Renal pelvis (tissue), 4 donors: ENCODE data around the gene DOLK. TPM values are rescaled to one million over a fixed set of nuclear protein-coding genes. Genes with fewer than 3 reads are reported as not detected.

Experiments
- DNase-seq: peaks from one replicate; pipeline ENCODE4 v3.0.0-alpha.2; 2013
- polyA plus RNA-seq, 3 donors: library from polyadenylated mRNA; unstranded; fragments of 120-200 nt; gene quantifications; one replicate each; pipeline ENCODE4 v1.2.1, GENCODE V29; 2013; ENCODE audit not compliant: insufficient read length in 3 of 3

The DOLK gene
- polyA plus RNA-seq, 3 donors, result 17.8 to 19.8 (median 19.1) TPM

GRCh38 chr9:128912270-128912853, 35.0 kb downstream of the DOLK start:
- no peak for DNase-seq

DNA sequence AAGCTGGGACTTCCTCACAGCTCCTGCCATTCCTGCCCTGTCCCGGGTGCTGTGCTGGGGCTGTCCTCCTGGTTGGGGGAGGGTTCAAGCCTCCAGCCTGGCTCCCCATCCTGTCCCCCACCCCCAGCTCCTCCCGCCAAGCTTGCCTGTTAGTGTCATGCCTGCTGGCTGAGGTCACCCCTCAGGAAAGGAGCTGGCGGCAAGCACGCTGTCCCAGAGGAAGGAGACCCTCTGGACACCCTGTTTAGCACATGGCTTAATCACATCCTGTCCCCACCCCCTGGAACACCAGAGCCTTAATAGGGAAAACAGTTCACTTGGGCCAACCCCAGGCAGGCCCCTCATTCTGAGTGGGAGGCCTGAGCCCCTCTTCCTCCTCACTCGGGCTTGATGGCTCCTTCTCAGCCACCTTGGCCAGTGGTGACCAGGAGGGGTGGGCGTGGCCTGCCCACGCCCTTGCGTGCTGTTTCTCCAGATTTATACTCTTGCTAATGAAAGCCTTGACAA, 35.8 kb downstream of the DOLK start:
- no peak for DNase-seq

GRCh38 chr9:128910906-128911305, 36.5 kb downstream of the DOLK start:
- DNase-seq, result no peak

DNA sequence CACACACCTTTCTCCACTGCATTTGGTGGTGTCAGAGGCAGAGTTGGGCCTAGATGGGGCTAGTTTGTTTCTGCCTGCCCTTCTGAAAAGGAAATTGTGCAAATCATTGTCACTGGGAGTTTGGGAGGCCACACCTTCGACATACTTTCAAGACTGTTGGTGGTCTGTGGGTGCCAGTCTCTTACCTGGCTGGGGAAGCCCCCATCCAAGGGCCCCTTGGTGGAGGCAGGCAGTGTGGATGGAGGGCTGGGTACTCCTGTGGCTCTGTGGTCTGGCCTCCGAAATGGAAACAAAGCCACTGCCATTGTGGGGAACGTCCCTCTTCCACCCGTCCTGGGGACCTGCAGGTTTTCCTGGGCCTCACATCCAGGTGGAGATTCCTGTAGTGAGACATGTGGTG, 37.5 kb downstream of the DOLK start:
- no peak for DNase-seq

- DNase-seq, result no peak
These were observed 39.0 kb downstream of the DOLK start for GRCh38 chr9:128908372-128908771.

- no peak for DNase-seq
These were observed 40.7 kb downstream of the DOLK start for GRCh38 chr9:128906741-128907140.

DNA sequence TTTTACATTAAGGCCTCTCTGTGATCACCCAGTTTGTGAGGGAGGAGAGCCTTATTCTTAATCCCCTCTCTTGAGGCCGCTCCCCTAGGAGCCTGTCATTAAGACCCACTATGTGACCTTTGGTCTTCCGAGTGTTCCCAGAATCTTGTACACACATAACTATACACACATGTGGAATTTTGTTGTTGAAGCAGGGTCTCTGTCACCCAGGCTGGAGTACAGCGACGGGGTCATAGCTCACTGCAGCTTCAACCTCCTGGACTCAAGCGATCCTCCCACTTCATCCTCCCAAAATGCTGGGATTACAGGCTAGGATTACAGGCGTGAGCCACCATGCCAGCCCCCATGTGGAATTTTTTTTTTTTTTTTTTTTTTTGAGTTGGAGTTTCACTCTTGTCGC, 41.4 kb downstream of the DOLK start:
- no peak for DNase-seq

DNA sequence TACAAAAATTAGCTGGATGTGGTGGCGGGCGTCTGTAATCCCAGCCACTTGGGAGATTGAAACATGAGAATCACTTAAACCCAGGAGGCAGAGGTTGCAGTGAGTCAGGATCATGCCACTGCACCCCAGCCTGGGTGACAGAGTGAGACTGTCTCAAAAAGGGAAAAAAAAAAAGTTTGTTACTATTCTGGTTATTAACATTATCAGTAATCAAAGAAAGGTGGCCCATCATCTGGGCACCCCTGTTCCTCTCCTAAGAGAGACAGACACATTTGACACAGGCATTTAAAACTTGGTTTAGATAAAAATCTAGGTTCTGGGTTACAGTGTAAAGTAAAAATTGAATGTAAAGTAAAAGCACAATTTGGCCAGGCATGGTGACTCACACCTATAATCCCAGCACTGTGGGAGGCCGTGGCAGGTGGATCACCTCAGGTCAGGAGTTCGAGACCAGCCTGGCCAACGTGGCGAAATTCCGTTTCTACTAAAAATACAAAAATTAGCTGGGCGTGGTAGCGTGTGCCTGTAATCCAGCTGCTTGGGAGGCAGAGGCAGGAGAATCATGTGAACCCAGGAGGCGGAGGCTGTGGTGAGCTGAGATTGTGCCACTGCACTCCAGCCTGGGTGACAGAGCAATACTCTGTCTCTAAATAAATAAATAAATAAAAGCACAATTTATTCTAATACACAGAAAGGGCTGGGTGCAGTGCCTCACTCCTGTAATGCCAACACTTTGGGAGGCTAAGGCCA, 43.4 kb downstream of the DOLK start:
- DNase-seq, result no peak

- no peak for DNase-seq
These were observed 44.3 kb downstream of the DOLK start for GRCh38 chr9:128903079-128903461.

- no peak for DNase-seq
These were observed 44.9 kb downstream of the DOLK start for GRCh38 chr9:128902351-128903078.

- no peak for DNase-seq
These were observed 45.6 kb downstream of the DOLK start for GRCh38 chr9:128901822-128902221.

- DNase-seq, result no peak
These were observed 46.0 kb downstream of the DOLK start for GRCh38 chr9:128901379-128901778.

GRCh38 chr9:128899566-128900322, 47.7 kb downstream of the DOLK start:
- DNase-seq, result no peak

DNA sequence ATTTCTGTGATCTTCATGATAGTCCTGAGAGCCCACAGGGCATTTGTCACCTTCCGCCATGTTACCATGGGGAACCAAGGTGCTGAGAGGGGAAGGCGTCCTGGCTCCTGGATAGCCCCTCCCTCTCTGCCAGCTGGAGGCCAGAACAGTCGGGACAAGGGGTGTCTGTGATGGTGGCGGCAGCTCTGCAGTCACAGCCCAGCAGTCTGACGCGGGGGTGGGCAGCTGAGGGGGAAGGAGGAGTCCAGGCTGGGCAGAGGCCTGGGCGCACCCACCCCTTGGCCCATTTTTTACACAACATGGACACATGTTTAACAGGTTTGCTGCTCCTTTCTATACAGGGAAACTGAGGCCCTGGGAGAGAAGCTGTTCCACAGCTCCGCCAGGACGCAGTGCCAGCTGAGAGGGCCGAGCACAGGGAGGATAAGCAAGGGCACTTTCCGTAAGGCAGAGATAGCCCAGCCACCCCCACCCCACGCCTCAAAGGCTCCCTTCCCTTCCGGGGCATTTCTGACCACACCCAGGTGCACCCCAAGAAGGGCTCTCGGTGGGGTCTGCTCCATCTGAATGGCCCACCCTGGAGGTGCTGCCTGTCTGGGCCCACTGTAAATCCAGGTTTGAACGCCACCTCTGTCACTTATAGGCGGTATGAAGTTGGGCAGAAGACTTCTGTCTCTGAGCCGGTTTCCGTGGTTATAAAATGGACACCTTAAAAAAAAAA, 48.4 kb downstream of the DOLK start:
- no peak for DNase-seq

- DNase-seq, result no peak
These were observed 49.0 kb downstream of the DOLK start for GRCh38 chr9:128898382-128898781.

DNA sequence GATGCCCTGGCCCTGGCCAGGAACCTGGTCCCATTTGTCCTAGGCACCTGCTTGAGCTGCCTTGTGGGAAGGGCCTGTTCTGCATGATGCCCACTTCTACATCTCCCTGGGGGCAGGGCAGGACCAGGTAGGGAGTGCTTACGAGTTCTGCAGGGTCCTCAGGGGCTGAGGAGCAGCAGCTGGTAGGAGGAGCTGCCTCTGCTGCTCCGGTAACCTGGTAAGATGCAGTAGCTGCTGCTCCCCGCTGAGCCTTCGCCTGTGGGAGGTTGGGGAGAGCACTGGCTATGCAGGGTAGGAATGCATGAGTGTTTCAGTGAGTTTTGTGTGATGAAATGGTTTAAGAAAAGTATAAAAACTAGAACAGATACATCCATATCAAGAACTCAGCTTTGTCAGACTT, 51.8 kb downstream of the DOLK start:
- DNase-seq, result no peak

Other genes starting within 250 kb of the DOLK start
- 10 to 100 TPM; 13.0 to 14.9 (median 13.7) TPM for gene PKN3, start 245.1 kb downstream of the DOLK start, polyA plus RNA-seq
- 10 to 100 TPM; 21.3 to 24.7 (median 23.4) TPM for gene ZDHHC12, start 223.5 kb downstream of the DOLK start, polyA plus RNA-seq
- gene ZER1, start 175.7 kb downstream of the DOLK start, polyA plus RNA-seq, result 10 to 100 TPM; 35.5 to 43.2 (median 38.9) TPM
- 10 to 100 TPM; 40.1 to 45.5 (median 41.6) TPM for gene TBC1D13, start 160.3 kb downstream of the DOLK start, polyA plus RNA-seq
- 10 to 100 TPM in 2 of 3 donors, 1 to 10 TPM in 1; 8.8 to 17.0 (median 15.2) TPM for gene ENDOG, start 129.1 kb downstream of the DOLK start, polyA plus RNA-seq
- 10 to 100 TPM; 43.6 to 59.1 (median 43.6) TPM for gene SPOUT1, start 117.8 kb downstream of the DOLK start, polyA plus RNA-seq
- 10 to 100 TPM; 15.9 to 35.5 (median 29.4) TPM for gene KYAT1, start 65.7 kb downstream of the DOLK start, polyA plus RNA-seq
- gene LRRC8A, start 65.5 kb downstream of the DOLK start, polyA plus RNA-seq, result 10 to 100 TPM; 27.9 to 36.2 (median 34.7) TPM
- 10 to 100 TPM; 58.7 to 69.0 (median 63.6) TPM for gene PHYHD1, start 26.6 kb downstream of the DOLK start, polyA plus RNA-seq
- 10 to 100 TPM; 43.7 to 61.3 (median 60.5) TPM for gene NUP188, start 96 bp upstream of the DOLK start, polyA plus RNA-seq
- gene SH3GLB2, start 80.7 kb upstream of the DOLK start, polyA plus RNA-seq, result 100 to 1,000 TPM; 128 to 158 (median 141) TPM
- gene MIGA2, start 89.0 kb upstream of the DOLK start, polyA plus RNA-seq, result 10 to 100 TPM; 22.9 to 33.4 (median 25.1) TPM
- 10 to 100 TPM; 18.2 to 23.3 (median 23.0) TPM for gene DOLPP1, start 133.5 kb upstream of the DOLK start, polyA plus RNA-seq
- gene CRAT, start 163.2 kb upstream of the DOLK start, polyA plus RNA-seq, result 10 to 100 TPM; 48.3 to 57.5 (median 53.9) TPM
- gene PTPA, start 163.8 kb upstream of the DOLK start, polyA plus RNA-seq, result 100 to 1,000 TPM; 118 to 133 (median 129) TPM
- gene IER5L, start 230.7 kb upstream of the DOLK start, polyA plus RNA-seq, result 10 to 100 TPM in 2 of 3 donors, 1 to 10 TPM in 1; 9.6 to 18.7 (median 13.1) TPM